ENCODE measurements around the gene WDR54.
A peak's percentile ranks its signal among the peaks of the same experiment; 100 is the strongest.
"Not testable (repeated sequence)": the region's sequence is repeated elsewhere in the genome, so short reads cannot be mapped to it uniquely, and the experiment has no call there.

WDR54 gene

GRCh38 chr2:74457129-74457548, 35.6 kb downstream of the WDR54 start:
- no peak for DNase-seq (ENCODE audit: low read depth)

- peak; percentile 63 for DNase-seq (ENCODE audit: low read depth)
These were observed 36.1 kb downstream of the WDR54 start for GRCh38 chr2:74457549-74458131.

GRCh38 chr2:74458132-74458937, 36.8 kb downstream of the WDR54 start, which contains the start of gene WBP1:
WBP1 (plus strand) TSS chr2:74458438; CDS start chr2:74458603, 165 bp downstream.
- peak; percentile 97 for DNase-seq (ENCODE audit: low read depth)

GRCh38 chr2:74458938-74459363, 37.4 kb downstream of the WDR54 start:
- DNase-seq (ENCODE audit: low read depth) = no peak

- DNase-seq (ENCODE audit: low read depth) = not testable (repeated sequence)
These were observed 38.1 kb downstream of the WDR54 start for GRCh38 chr2:74459503-74460118.

GRCh38 chr2:74460187-74460586, 38.7 kb downstream of the WDR54 start:
- not testable (repeated sequence) for DNase-seq (ENCODE audit: low read depth)

- DNase-seq (ENCODE audit: low read depth) = no peak
These were observed 39.9 kb downstream of the WDR54 start for GRCh38 chr2:74461187-74462053.

- no peak for DNase-seq (ENCODE audit: low read depth)
These were observed 40.7 kb downstream of the WDR54 start for GRCh38 chr2:74462054-74462785.

- DNase-seq (ENCODE audit: low read depth) = no peak
These were observed 41.2 kb downstream of the WDR54 start for GRCh38 chr2:74462786-74463105.

- no peak for DNase-seq (ENCODE audit: low read depth)
These were observed 42.9 kb downstream of the WDR54 start for GRCh38 chr2:74464406-74464805.

GRCh38 chr2:74470742-74471141, 49.2 kb downstream of the WDR54 start:
- not testable (repeated sequence) for DNase-seq (ENCODE audit: low read depth)

- DNase-seq (ENCODE audit: low read depth) = no peak
These were observed 50.0 kb downstream of the WDR54 start for GRCh38 chr2:74471332-74472065.

GRCh38 chr2:74472086-74472944, 50.8 kb downstream of the WDR54 start, which contains the start of gene MRPL53:
MRPL53 (minus strand) TSS chr2:74472680; CDS start chr2:74472660, 20 bp downstream.
- DNase-seq (ENCODE audit: low read depth) = peak; percentile 92

- no peak for DNase-seq (ENCODE audit: low read depth)
These were observed 51.4 kb downstream of the WDR54 start for GRCh38 chr2:74472945-74473258.

GRCh38 chr2:74474481-74474880, 53.0 kb downstream of the WDR54 start:
- no peak for DNase-seq (ENCODE audit: low read depth)

- no peak for DNase-seq (ENCODE audit: low read depth)
These were observed 53.4 kb downstream of the WDR54 start for GRCh38 chr2:74474899-74475298.
